Psoas muscle (tissue), 8 donors: ENCODE data around the gene HYDIN. TPM values are rescaled to one million over a fixed set of nuclear protein-coding genes. Genes with fewer than 3 reads are reported as not detected.
A peak's percentile ranks its signal among the peaks of the same experiment; 100 is the strongest.

ENCODE experiments used
- ATAC-seq, 4 donors: fragments of 200-7000 bp; cut with Tn5 transposase; one replicate each; pipeline ENCODE4 v1.9.1; 2020; ENCODE audit warnings: moderate library complexity in 3 of 4, mild to moderate bottlenecking in 2 of 4
- DNase-seq, 2 donors: peaks; one replicate each; pipeline ENCODE4 v3.0.0-alpha.2; 2020
- H3K27ac ChIP-seq: fragments of 200-600 bp; one replicate; pipeline ENCODE4 v1.8.0; 2022
- H3K27me3 ChIP-seq, 3 donors: fragments of 200-600 bp in 1 of 3; one replicate each; pipeline versions ENCODE4 v1.6.1 to v1.8.0; 2013 to 2022; ENCODE audit warnings: low read length in 2 of 3, mild to moderate bottlenecking in 2 of 3, moderate library complexity in 1 of 3; ENCODE audit not compliant: insufficient read depth in 3 of 3
- H3K36me3 ChIP-seq, 2 donors: fragments of 200-600 bp in 1 of 2; one replicate each; pipeline versions ENCODE4 v1.6.1 to v1.8.0; 2013 to 2022; ENCODE audit warnings: low read depth in 1 of 2, mild to moderate bottlenecking in 1 of 2, moderate library complexity in 1 of 2; ENCODE audit not compliant: insufficient read depth in 1 of 2
- H3K4me1 ChIP-seq: fragments of 200-600 bp; one replicate; pipeline ENCODE4 v1.8.0; 2022
- H3K4me3 ChIP-seq: fragments of 200-600 bp; one replicate; pipeline ENCODE4 v1.8.0; 2022; ENCODE audit warnings: mild to moderate bottlenecking
- H3K9me3 ChIP-seq: fragments of 200-600 bp; one replicate; pipeline ENCODE4 v1.8.0; 2022
- CTCF ChIP-seq: fragments of 200-600 bp; IDR thresholded peaks from one replicate; pipeline ENCODE4 v1.8.0; 2022; ENCODE audit warnings: antibody characterized with exemption
- WGBS, 3 donors: extraction: QIAGEN DNeasy Blood & Tissue Kit; methylation state at CpG; one replicate each; pipeline versions ENCODE4 v1.1.6 to v1.1.7; 2013; 5-methylcytosine and 5-hydroxymethylcytosine counted together
- intact Hi-C, 2 donors: fragments of 100-400 bp; cut with DNase I; formaldehyde crosslinking; loops; one replicate each; pipeline versions ENCODE4 v1.11.0 to v1.14.2; 2022
- polyA plus RNA-seq, 3 donors: library from polyadenylated mRNA; stranded (reverse); fragments of 200-250 nt; gene quantifications; one replicate each; pipeline ENCODE4 v1.2.3, GENCODE V29; 2013
- total RNA-seq, 4 donors: library from RNA; stranded (reverse); fragmentation: NEBNext Ultra II Directional in 2 of 4; extraction: Animal tissue kit (Norgen Biotek cat#: 25700) in 2 of 4; gene quantifications; one replicate each; pipeline versions ENCODE4 v1.2.1 to v1.2.4, GENCODE V29; 2021 to 2023
- donor health status: healthy with polysubstance abuse.
- donor health status: DM: no; HTN: no; CAD: no; lungs with moderate emphysema.
- donor health status: Bipolar disorder and iron deficiency.
- donor health status: healthy.
- donor health status: DM: yes; HTN: yes; CAD: no.
- donor health status: DM: no; HTN: no; CAD: no.
- donor health status: DM: no; HTN: no; CAD: no.
- donor health status: DM: yes; HTN: yes; CAD: no.

The HYDIN gene
- total and polyA plus RNA-seq, 7 donors: 0.16 to 0.85 (median 0.29) TPM; not detected in 3

- ATAC-seq (peak in 1 of 4 donors; percentile 1), DNase-seq (no peak)
- intact Hi-C loops: no loop called here
- no peak for TF ChIP-seq CTCF
- no peaks in the 10 kb centered on the region for H3K9me3 ChIP-seq
- H3K27me3 ChIP-seq: peaks cover 0 to 2% (median 0%) of the 10 kb centered on the region in 3 donors
- peak overlapping the region; percentile 70 for H3K27ac ChIP-seq
- WGBS, 3 donors: 14 to 17% (median 17%) methylated on average over 7 of the region's 7 CpGs
- H3K36me3 ChIP-seq: no peaks in the 10 kb centered on the region
- H3K4me1 ChIP-seq: peaks cover 10% of the 10 kb centered on the region
- peak overlapping the region; percentile 92 for H3K4me3 ChIP-seq
Observed at GRCh38 chr16:70800311-70800710, 430.2 kb downstream of the HYDIN start.

GRCh38 chr16:70796301-70796700 is 434.2 kb downstream of the HYDIN start:
- H3K9me3 ChIP-seq: no peaks in the 10 kb centered on the region
- H3K36me3 ChIP-seq: no peaks in the 10 kb centered on the region
- WGBS, 3 donors: 67 to 86% (median 73%) methylated on average over 3 of the region's 3 CpGs
- ATAC-seq (no peak), DNase-seq (no peak)
- H3K27me3 ChIP-seq: no peaks in the 10 kb centered on the region
- TF ChIP-seq CTCF: no peak
- H3K27ac ChIP-seq: no peak overlapping the region
- peaks cover 10% of the 10 kb centered on the region for H3K4me1 ChIP-seq
- no peak overlapping the region for H3K4me3 ChIP-seq
- intact Hi-C loops: no loop called here

- Histone ChIP-seq H3K27me3 (no peaks in the 10 kb centered on the region), H3K4me3 (no peak overlapping the region), H3K27ac (no peak overlapping the region), H3K36me3 (no peaks in the 10 kb centered on the region), H3K4me1 (peaks cover 10% of the 10 kb centered on the region), H3K9me3 (no peaks in the 10 kb centered on the region)
- ATAC-seq (no peak), DNase-seq (no peak)
- intact Hi-C loops: no loop called here
- 86 to 89% (median 89%) methylated on average over 12 of the region's 12 CpGs for WGBS, 3 donors
- no peak for TF ChIP-seq CTCF
Observed at GRCh38 chr16:70795296-70795912, 435.1 kb downstream of the HYDIN start.

GRCh38 chr16:70793851-70794502 is 436.5 kb downstream of the HYDIN start:
- intact Hi-C loops: no loop called here
- H3K4me3 ChIP-seq: no peak overlapping the region
- whole genome bisulfite sequencing, 3 donors: 84 to 88% (median 88%) methylated on average over 8 of the region's 8 CpGs

More at GRCh38 chr16:70793851-70794502, 436.5 kb downstream of the HYDIN start:
- DNase-seq: no peak
- H3K27me3 ChIP-seq: no peaks in the 10 kb centered on the region
- no peak for ATAC-seq
- H3K36me3 ChIP-seq: no peaks in the 10 kb centered on the region
- no peak for TF ChIP-seq CTCF
- H3K4me1 ChIP-seq: peaks cover 10% of the 10 kb centered on the region
- H3K9me3 ChIP-seq: no peaks in the 10 kb centered on the region
- H3K27ac ChIP-seq: no peak overlapping the region
